ENCODE measurements around the gene ALDH1L1. TPM values are rescaled to one million over a fixed set of nuclear protein-coding genes. Genes with fewer than 3 reads are reported as not detected.

ALDH1L1 gene
- total RNA-seq, 1 experiment from 2014 or later, result 0.41 TPM

DNA sequence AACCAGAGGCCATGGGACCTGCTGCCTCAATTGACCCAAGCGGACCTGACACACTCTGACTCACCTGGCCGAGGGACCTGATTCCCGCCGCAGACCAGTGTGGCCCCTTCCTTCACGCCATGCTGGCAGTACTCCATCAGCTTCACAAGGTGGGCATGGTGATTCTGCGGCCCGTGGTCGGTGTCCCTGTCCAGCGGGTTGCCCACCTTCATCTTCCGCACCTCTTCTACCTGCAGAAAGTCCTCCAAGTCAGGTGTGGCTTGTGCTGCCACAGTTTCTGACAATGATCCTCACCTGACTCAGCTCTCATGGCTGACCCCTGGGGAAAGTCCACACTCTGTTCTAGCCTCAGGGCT is 70.5 kb downstream of the ALDH1L1 start:
- Mint-ChIP-seq H3K27ac (ENCODE audit: unreplicated experiment) (no peak overlapping the region), H3K36me3 (ENCODE audit: insufficient read depth, unreplicated experiment) (no peaks in the 10 kb centered on the region), H3K4me1 (ENCODE audit: low read depth, unreplicated experiment) (no peaks in the 10 kb centered on the region), H3K4me3 (ENCODE audit: unreplicated experiment) (no peak overlapping the region), H3K27me3 (ENCODE audit: insufficient read depth, unreplicated experiment) (no peaks in the 10 kb centered on the region), H3K9me3 (ENCODE audit: unreplicated experiment) (no peaks in the 10 kb centered on the region)
- no TSS peak for BruUV-seq (replicated peaks)
- TF ChIP-seq, protein P1, sequence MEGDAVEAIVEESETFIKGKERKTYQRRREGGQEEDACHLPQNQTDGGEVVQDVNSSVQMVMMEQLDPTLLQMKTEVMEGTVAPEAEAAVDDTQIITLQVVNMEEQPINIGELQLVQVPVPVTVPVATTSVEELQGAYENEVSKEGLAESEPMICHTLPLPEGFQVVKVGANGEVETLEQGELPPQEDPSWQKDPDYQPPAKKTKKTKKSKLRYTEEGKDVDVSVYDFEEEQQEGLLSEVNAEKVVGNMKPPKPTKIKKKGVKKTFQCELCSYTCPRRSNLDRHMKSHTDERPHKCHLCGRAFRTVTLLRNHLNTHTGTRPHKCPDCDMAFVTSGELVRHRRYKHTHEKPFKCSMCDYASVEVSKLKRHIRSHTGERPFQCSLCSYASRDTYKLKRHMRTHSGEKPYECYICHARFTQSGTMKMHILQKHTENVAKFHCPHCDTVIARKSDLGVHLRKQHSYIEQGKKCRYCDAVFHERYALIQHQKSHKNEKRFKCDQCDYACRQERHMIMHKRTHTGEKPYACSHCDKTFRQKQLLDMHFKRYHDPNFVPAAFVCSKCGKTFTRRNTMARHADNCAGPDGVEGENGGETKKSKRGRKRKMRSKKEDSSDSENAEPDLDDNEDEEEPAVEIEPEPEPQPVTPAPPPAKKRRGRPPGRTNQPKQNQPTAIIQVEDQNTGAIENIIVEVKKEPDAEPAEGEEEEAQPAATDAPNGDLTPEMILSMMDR (IDR thresholded peaks at IDR 0.05; ENCODE audit: insufficient read depth in 1 of 2, low read depth in 1 of 2, low read length in 1 of 2, severe bottlenecking in 1 of 2, unreplicated experiment in 1 of 2), result no peak
- Histone ChIP-seq H3K4me1 (no peaks in the 10 kb centered on the region), H3K4me3 (ENCODE audit: low read depth, low read length) (no peak overlapping the region), H3K36me3 (ENCODE audit: control insufficient read depth, insufficient read depth, low read length) (no peaks in the 10 kb centered on the region), H3K27me3 (replicated peaks; ENCODE audit: control insufficient read depth, insufficient read depth, low read length) (no peaks in the 10 kb centered on the region), H3K9me3 (no peaks in the 10 kb centered on the region)
- ChIA-PET CTCF (no interaction called here), POLR2A (no interaction called here)
- intact Hi-C loops (cut with micrococcal nuclease; ENCODE audit: unreplicated experiment), result no loop called here
- no peak for DNase-seq

DNA sequence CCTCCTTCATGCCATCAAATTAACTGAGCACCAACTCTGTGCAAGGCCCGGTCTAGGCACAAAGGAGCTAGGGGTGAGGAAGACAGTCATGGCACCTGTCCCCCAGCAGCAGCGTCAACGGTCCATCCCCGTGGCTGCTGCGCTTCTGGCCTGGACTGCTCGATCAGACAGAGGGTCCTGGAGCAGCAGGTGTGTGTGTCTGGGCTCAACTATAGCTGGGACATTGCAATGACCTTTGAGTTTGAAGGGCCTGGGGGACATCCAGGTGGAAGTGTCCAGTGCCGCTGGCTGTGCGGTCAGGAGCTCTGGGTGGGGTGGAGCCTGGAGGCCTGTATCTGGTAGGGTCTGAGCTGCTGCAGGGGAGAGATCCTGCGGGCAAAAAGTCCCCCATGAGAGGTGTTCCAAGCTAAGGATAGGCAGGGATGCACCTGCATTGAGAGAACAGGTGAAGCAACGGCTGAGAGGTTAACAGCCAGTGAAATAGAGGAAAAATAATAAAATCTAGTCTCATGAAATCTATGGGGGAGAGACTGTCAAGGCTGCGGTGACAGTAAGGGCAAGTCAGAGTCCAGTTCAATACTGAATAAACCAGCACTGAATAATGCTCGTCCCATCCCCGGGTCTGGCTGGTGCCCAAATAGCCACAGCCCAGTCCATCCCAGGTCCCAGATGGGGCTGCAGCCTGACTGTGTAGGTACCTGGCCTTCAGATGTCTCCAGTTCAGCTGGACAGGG is 71.1 kb downstream of the ALDH1L1 start:
- DNase-seq, result no peak
- no peaks in the 10 kb centered on the region for H3K27me3 Mint-ChIP-seq (ENCODE audit: insufficient read depth, unreplicated experiment)
- CTCF ChIA-PET, result no interaction called here
- H3K4me1 Mint-ChIP-seq (ENCODE audit: low read depth, unreplicated experiment), result no peaks in the 10 kb centered on the region
- TF ChIP-seq, protein P1 (IDR thresholded peaks at IDR 0.05; ENCODE audit: insufficient read depth in 1 of 2, low read depth in 1 of 2, low read length in 1 of 2, severe bottlenecking in 1 of 2, unreplicated experiment in 1 of 2), result no peak
- intact Hi-C loops (cut with micrococcal nuclease; ENCODE audit: unreplicated experiment), result no loop called here
- BruUV-seq (replicated peaks), result no TSS peak
- no peaks in the 10 kb centered on the region for H3K27me3 ChIP-seq (replicated peaks; ENCODE audit: control insufficient read depth, insufficient read depth, low read length)
- H3K4me1 ChIP-seq, result no peaks in the 10 kb centered on the region
- H3K36me3 Mint-ChIP-seq (ENCODE audit: insufficient read depth, unreplicated experiment), result no peaks in the 10 kb centered on the region
- POLR2A ChIA-PET, result no interaction called here
- no peaks in the 10 kb centered on the region for H3K36me3 ChIP-seq (ENCODE audit: control insufficient read depth, insufficient read depth, low read length)
- H3K9me3 Mint-ChIP-seq (ENCODE audit: unreplicated experiment), result no peaks in the 10 kb centered on the region
- no peak overlapping the region for H3K4me3 Mint-ChIP-seq (ENCODE audit: unreplicated experiment)
- H3K9me3 ChIP-seq, result no peaks in the 10 kb centered on the region
- no peak overlapping the region for H3K27ac Mint-ChIP-seq (ENCODE audit: unreplicated experiment)
- no peak overlapping the region for H3K4me3 ChIP-seq (ENCODE audit: low read depth, low read length)

DNA sequence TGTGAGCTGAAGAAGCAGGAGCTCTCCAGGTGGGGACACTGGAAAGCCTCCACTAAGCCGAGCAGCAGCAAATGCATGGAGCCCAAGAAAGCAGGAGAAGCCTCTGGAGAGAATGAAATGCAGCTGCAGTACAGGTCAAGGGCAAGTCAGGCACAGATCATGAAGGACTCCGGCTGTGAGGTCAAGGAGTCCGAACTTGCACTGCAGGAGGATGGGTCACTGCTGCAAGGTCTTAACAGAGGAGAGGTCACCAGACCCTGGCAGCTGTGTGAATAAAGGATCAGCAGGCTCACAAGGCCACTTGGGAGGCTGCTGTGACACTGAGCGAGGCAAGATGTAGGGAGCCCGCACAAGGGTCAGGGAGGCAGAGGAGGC is 71.7 kb downstream of the ALDH1L1 start:
- no peak overlapping the region for H3K4me3 ChIP-seq (ENCODE audit: low read depth, low read length)
- ChIA-PET CTCF (no interaction called here), POLR2A (no interaction called here)
- Mint-ChIP-seq H3K36me3 (ENCODE audit: insufficient read depth, unreplicated experiment) (no peaks in the 10 kb centered on the region), H3K9me3 (ENCODE audit: unreplicated experiment) (no peaks in the 10 kb centered on the region), H3K4me3 (ENCODE audit: unreplicated experiment) (no peak overlapping the region), H3K27me3 (ENCODE audit: insufficient read depth, unreplicated experiment) (no peaks in the 10 kb centered on the region), H3K27ac (ENCODE audit: unreplicated experiment) (no peak overlapping the region), H3K4me1 (ENCODE audit: low read depth, unreplicated experiment) (no peaks in the 10 kb centered on the region)
- TF ChIP-seq, protein P1 (IDR thresholded peaks at IDR 0.05; ENCODE audit: insufficient read depth in 1 of 2, low read depth in 1 of 2, low read length in 1 of 2, severe bottlenecking in 1 of 2, unreplicated experiment in 1 of 2), result no peak
- no peaks in the 10 kb centered on the region for H3K27me3 ChIP-seq (replicated peaks; ENCODE audit: control insufficient read depth, insufficient read depth, low read length)
- H3K9me3 ChIP-seq, result no peaks in the 10 kb centered on the region
- BruUV-seq (replicated peaks), result no TSS peak
- intact Hi-C loops (cut with micrococcal nuclease; ENCODE audit: unreplicated experiment), result no loop called here
- DNase-seq, result no peak
- H3K36me3 ChIP-seq (ENCODE audit: control insufficient read depth, insufficient read depth, low read length), result no peaks in the 10 kb centered on the region
- no peaks in the 10 kb centered on the region for H3K4me1 ChIP-seq

Measured in Caco-2 (cell line).